SK-N-MC (cell line): Measurements from ENCODE around the gene NEK11.

Source experiments
- EZH2 ChIP-seq: fragments of 200-600 bp; sonication (generic); IDR thresholded peaks from one replicate; pipeline ENCODE4 v1.6.1; 2017; ENCODE audit warnings: antibody characterized with exemption
- POLR2AphosphoS5 ChIP-seq: IDR thresholded peaks from 2 replicates; pipeline ENCODE4 v1.6.1; 2012; ENCODE audit warnings: mild to moderate bottlenecking, low read depth, low read length, borderline replicate concordance

GRCh38 chr3:131007782-131008181 is 18.9 kb upstream of the NEK11 start:
- TF ChIP-seq EZH2 (no peak), POLR2AphosphoS5 (no peak)
